HG03457 (cell line): Measurements from ENCODE around the gene LECT2.

ENCODE experiments used
- ATAC-seq: cut with Tn5 transposase; IDR thresholded peaks from one replicate; pipeline ENCODE4 v1.9.1; 2021; ENCODE audit warnings: moderate number of reproducible peaks; ENCODE audit not compliant: unreplicated experiment

Gene LECT2

DNA sequence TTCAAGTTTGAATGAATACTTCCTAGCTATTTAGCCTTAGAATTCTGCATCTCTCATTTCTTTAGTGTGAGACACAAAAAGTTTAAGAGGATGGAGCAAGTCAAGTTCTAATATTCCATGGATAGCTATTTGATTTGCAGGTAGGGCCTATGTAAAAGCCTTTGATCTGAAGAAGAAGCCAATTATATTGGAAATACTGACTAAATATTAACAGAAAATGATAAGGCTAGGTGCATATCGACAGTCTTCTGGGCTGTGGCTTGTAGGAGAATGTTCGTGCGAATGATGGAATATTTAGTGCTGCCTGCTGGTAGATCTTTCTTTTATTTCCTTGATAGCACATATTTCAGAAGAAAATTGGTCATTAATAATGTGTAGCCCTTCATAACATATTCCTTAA lies at the start of gene LECT2:
Gene LECT2, minus strand, starts transcription at position 85 of the 400 bp plus-strand sequence. CDS start 150 bp downstream, outside the sequence.
- no peak for ATAC-seq

DNA sequence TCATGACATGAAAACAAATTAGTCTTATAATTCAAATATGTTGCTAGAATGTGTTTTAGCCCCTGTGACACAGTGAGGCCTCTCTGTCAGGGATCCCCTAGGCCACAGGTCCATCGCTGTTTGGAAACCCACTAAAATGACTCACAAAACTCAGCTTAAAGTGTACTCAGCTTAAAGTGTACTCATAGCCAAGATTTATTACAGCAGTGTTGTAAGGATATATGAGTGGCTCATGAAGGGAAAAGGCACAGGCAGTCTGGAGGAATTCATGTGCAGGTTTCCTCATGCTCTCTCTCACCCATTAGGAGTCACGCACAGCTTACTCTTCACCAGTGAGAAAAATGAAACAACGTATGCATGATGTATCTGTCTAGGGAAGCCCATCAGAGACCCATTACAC lies 49.7 kb upstream of the LECT2 start:
- ATAC-seq, result no peak

DNA sequence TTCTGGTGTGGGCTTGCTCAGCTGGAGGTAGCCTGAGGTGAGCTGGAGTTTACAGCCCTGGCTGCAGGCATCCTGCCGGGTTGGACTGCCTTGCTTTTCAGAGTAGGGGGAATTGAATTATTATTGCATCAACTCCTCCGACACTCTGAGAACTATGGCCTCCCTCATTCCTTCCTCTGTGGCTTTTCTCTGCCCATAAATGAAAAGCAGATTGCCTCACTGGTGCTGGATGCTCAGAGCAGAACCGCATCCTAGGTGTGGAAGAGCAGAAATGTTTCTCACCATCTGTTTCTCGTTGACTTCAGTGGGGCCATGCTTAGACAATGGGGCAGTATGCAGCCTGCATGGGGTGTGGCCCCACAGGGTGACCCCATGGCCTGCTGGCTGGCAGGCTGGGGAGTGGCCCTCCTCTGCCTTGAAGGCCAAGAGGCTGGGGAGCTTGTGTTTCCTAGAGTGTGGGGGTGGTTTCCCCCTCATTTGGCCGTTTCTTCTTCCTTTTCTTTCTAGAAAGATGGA lies 46.7 kb upstream of the LECT2 start:
- no peak for ATAC-seq

DNA sequence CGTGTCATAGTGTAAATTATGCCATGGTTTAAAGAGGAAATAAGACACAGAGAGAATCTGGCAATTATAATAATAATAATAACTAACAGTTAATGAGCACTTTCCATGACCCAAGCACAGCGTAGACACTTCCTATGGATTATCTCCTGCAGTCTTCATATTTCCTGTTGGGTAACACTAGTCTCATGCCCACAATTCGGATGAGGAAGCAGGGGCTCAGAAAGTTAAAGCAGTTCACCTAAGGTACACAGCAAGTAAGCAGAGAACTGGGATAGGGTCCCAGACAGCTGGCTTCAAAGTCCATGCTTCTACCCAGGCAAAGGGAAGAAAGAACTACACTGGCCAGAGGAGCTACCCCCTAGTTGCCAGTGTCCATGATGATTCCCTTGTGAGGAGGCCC lies 46.1 kb upstream of the LECT2 start:
- no peak for ATAC-seq

DNA sequence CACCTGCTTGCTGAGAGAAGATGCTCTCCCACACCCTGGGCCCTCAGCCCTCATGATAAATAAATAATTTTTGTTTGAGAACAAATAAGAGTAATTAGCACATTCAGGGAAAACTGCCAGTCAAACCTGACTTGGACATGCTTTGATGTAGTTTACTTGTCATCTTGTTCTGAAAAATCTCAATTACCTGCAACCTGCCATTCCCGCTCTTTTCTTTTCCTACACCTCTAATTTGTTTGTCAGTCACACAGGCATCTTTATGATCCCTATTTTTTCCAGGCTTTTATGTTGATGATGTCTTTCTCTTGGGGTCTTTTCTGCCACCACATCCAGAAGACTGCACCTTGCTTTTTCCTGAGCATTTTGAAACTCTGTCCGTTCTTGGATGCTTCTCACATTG lies 45.4 kb upstream of the LECT2 start:
- no peak for ATAC-seq

DNA sequence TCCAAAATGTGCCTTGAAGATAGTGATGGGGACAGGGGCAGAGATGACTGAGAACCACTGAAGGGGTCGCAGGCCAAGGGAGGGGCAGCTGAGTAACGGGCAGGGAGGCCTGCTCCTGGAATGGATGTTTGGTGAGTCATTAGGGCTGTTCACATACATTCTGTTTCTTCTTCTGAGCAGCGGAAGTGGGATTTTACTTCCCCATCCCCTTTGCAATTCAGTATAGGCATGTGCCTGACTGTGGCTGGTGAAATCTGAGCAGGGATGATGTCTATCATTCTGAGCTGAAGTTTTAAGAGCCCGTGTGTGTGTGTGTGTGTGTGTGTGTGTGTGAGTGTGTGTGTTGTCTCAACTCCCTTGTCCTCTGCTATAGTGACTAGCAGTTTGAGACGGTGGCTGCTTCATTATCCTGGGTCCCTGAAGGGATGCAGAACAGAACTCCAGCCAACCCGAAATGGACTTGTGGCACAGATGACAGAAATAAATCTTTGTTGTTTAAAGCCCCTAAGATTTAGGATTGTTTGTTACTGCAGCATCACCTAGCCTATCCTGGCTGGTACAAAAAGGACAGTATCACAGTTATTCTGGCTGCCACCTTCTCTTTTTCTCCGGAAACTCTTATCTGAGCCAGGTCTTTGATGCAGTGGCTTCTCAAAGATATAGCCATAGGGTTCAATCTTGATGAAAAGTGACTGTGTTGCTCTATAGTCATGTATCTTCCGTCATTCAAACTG lies 44.8 kb upstream of the LECT2 start:
- no peak for ATAC-seq

DNA sequence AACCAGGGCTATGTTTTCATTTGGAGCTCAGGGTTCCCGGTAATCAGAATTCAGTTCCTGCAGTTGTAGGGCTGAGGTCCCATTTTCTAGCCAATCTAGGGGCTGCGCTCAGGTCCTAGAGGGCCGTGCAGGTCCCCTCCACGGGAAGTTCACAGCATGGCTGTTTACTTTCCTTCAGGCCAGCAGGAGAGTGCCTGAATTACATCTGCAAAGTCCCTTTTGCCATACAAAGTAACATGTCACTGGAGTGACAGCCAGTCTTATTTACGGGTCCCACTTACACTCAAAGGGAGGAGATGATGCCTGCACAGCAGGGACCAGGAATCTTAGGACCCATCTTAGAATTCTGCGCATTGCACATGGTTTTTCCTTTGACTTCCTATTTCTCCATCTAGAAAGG lies 44.1 kb upstream of the LECT2 start:
- no peak for ATAC-seq

DNA sequence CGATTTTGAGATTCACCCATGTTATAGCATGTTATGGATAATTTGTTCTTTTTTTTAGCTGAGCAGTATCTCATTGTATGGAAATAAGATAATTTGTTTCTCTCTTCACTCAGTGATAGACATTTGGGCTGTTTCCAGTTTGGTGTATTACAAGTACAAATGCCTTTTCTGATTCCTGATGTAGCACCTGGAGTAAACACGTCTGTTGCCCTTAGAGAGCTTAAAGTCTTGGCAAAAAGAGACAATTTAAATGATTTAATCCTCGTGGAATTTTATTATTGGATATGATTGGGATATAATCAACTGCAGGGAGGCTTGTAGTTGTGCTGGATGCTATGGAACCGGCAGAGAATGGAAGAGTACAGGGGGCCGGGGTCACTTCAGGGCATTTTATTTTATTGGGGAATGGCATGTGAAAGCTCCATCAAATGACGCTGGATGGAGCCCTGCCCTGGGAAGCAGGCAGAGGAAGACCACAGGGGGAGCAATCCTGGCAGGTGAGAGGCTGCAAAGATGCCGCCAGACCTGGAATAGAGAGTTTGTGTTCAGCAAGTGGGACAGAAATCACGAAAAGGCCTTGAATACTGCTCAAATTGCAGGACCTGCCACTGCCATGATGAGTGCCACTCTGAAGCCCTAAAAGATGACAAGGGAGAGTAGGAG lies 43.0 kb upstream of the LECT2 start:
- ATAC-seq, result no peak

DNA sequence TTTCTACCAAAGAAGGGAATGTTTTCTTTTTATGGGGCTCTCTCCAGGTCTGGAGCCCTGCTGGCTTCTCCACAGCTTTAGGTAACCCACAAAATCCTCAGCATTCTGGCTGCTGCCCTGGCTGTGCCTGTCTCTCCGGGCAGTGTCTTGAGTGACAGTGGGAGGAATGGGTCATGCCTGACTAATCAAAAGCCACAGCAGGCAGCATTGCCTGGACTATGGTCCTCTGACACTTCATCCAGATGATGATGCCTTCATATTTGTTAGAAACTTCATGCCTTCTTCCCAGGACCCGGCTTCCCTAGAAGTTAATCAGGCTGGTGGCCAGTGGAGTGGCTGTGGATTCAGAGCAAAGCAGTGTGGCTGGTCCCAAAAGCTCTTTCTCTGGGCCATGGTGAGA lies 41.8 kb upstream of the LECT2 start:
- ATAC-seq, result no peak

DNA sequence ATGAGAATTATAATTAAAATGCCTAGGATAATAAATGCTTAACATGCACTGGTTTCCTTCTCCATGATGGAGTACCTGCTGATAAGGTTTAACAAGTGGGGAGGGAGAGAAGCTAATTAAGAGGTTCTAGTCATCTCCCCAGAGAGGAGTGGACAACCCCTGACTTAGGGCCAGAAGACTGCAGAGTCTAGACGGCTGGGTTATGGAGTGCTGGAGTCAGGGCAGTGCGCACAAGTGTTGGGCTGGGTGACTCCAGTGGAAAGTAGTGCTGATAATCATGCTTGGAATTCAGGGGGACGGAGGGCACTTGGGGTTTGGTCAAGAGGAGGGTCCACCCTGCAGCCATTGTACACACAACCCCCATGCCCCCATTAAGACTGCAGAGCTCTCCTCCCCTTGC lies 41.2 kb upstream of the LECT2 start:
- no peak for ATAC-seq

DNA sequence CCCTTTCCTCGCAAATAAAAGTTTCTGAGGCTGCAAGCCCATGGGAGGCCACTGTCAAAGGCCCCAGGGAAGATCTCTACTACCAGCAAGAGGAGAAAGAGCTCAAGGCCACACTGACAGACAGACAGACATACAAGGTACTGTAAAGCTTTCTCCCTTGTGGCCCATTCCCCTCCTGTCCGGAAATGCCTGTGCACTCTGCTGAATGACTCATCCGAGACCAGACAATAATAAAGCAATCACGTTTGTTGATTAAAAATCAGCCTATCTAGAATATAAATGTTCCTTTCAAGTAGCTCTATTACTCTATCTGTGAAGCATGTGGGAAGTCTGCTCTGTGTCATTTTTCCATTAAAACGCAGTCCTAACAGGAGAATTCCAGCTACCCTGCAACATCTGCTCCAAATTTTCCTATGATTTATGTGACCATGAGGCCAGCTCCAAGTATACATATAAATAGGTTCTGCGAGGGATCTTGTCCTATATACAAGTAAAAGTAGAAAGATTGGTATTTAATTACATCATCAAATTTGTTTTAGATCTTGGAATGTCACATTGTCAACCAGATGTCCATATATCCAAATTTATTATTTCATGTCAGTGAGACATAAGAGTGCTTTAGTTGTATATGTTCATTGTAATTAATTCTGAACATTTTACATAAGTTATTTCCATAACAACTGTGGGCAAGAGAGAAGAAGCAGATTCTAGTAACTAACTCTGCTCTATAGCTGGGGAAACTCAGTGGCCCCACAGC lies 39.3 kb upstream of the LECT2 start:
- ATAC-seq, result no peak

DNA sequence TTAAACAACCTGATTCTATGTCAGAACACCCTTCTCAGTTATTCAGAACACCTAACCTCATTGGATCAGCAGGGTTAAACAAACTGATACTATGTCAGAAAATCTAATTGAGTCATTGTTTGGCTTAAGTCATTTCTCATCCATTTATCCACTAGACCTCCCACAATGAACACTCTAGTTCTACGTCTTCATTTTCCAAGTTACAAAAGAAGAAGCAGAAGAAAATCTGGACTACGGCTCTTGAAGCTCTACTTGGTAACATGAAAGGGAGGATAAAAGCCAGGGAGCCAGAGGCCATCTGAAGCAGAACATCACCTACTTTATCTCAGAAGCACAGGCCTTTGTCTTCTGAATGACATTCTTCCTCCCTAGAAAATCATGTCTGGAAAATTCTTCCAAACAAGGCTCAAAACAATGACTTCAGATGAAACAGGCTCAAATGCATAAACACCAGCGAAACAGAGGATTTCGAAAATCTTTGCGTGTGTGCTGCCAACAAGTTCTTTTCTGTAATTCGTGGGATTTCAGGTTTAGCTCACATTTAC lies 38.6 kb upstream of the LECT2 start:
- no peak for ATAC-seq

DNA sequence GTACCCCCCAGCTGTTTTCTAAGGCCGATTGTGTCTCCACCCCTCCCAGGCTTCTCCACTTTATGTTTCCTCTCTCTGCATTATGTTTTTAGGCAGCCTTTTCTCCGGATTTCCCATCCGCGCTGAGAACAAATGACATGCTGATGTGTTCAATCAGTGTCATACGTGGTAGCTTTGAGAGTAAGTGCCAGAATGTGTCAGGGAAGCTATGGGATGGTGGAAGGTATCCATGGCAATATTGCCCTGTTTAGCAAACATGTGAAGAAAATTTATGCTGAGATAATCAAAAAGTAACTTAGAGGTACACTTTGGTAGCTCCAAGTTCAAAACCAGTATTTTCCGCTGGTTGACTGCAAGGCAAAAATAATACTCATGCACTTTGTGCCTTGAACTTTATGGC lies 36.6 kb upstream of the LECT2 start:
- ATAC-seq, result no peak

DNA sequence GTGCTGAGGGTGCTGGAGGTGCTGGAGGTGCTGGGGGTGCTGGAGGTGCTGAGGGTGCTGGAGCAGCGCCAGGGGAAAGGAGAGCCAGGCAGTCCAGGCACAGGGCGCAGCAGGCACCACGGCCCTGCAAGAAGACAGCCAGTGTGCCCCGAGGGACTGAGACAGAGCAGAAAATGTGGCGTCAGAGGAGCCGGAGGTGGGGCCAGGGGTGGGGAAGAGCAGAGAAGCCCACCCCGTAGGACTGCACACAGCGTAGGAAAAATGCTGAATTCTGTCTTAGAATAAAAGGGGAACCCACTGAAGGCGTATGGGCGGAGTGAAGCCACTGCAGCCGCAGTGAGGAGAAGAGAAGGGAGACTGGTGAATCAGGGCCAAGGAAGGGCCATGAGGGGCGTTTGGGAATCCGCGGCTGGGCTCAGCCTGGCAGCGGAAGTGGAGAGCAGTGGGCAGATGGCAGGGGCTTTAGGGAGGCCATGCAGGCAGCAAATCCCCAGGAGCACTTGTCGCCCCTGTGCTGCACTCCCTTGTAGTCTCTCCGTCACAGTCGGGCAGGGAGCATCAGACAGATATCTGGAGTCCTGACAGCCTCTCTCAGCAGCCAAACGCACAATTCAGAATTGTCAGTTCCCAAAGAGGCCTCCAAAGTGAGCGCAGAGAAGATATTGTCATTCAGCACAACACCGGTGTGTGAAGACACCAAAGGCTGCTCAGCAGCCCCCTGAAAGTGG lies 35.9 kb upstream of the LECT2 start:
- ATAC-seq, result no peak

DNA sequence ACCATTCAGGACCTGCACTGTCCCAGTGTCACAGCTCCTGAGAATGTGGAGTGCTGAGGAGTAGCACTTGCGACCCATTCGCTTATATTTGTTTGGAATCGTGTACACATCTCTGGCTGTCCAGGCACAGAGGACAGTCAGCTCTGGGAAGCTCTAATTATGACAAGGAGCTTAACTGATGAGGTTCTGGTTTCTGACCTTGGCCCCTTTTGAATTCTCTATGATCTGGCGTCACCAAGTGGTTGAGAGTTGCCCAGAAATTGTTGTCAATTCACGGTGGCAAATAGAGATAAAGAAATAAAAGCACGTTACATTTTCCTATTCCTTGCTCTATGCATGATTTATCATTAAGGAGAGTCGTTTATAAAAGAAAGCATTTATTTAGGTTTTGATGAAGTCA lies 34.9 kb upstream of the LECT2 start:
- ATAC-seq, result no peak

DNA sequence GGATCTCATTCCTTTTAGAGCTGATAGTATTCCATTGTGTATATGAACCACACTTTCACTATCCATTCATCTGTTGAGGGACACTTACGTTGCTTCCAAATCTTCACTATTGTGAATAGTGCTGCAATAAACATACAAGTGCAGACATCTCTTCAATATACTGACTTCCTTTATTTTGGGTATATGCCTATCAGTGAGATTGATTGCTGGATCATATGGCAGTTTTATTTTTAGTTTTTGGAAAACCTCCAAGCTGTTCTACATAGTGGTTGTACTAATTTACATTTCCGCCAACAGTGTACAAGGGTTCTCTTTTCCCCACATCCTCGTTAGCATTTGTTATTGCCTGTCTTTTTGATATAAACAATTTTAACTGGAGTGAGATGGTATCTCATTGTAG lies 33.8 kb upstream of the LECT2 start:
- ATAC-seq, result no peak

DNA sequence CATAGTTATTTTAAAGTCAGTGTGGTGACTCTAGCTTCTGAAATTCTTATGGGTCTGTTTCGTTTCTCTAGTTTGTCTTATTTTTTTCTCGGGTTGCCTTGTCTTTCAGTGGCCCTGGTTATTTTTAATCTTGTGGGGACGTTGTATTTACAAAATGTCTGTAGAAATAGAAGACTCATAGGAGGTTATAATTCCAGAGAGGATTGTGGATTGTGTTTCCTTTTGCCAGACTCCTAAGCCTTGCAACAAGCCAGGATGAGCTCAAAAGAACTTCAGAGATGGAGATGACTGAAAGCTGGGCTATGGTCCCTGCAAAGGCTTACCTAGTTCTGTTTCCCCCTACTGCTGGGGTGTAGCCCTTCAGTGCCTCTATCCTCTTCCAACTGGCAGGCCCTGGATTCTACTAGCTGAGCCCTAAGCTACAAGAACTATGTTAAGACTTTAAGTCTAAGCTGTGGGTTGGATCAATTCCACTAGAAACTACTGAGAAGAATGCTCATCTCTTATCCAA lies 32.2 kb upstream of the LECT2 start:
- ATAC-seq, result no peak

DNA sequence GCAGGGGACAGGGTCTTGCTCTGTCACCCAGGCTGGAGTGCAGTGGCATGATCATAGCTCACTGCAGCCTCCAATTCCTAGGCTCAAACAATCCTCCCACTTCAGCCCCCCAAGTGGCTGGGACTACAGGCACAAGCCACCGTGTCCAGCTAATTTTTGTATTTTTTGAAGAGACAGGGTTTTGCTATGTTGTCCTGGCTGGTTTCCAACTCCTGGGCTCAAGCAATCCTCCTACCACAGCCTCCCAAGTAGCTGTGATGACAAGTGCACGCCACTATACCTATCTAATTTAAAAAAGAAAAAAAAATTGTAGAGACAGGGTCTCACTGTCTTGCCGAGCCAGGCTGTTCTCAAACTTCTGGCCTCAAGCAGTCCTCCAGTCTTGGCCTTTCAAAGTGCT lies 31.6 kb upstream of the LECT2 start:
- ATAC-seq, result no peak

DNA sequence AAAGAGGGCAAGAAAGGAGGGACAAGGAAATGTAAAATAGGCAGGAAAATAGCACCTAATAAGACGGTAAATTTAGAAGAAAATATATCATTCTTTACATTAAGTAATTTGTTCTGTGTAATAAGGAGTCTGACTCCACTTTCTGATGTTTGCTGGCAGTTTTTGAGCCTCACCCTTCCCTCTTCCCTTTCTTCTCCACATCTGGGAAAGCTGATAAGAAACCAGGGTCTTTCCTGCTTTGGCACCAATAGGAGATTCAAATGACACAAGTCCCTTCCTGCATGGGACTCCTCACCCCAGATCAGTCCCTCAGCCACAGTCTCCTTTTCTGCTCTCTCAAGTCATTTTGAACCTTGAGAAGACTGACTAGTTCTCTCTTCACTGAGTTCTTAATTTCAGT lies 31.2 kb upstream of the LECT2 start:
- no peak for ATAC-seq

DNA sequence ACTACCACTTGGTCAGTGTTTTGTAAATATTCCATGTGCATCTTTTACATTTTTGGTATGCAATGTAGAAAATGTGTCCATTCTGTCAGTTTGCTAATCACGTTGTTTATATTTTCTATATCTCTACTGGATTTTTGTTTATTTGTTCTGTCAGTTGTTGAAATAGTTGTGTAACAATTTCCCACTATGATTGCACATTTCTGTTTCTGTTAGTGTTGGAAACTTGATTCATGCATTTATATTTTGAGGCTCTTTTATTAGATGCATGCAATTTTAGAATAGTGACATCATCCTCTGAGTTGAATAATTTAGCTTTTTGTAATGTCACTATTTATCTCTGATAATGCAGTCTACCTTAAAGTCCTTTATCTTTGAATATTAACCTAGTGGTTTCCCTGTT lies 25.8 kb upstream of the LECT2 start:
- ATAC-seq, result no peak

DNA sequence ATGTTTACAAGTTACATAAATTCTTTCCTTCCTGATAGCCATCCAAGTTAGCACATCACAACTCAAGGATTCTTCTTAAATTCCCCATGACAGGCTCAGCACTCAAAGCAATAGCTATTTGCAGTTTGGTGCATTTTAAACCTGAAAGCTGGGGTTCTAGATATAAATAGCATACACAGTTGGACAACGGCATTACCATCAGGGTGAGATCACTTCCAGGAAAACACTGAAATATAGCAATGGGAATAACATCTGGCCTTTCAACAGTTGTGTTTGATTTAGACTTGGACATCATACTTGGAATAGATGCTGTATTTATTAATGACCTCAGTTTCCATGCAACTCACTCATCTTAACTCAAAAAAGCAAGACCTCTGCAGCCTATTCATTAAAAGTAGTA lies 24.7 kb upstream of the LECT2 start:
- no peak for ATAC-seq
